ENCODE results near the gene CX3CL1.

- TF ChIP-seq CTCF (IDR thresholded peaks at IDR 0.05; ENCODE audit: borderline replicate concordance, extremely low read depth, low read length, poor library complexity, severe bottlenecking) (no peak), EZH2 (IDR thresholded peaks at IDR 0.05; ENCODE audit: borderline replicate concordance, low read depth, low read length, severe bottlenecking) (no peak)
These were observed 36.9 kb upstream of the CX3CL1 start for GRCh38 chr16:57335366-57335765.

Measured in DND-41 (cell line).